Heart left ventricle (tissue), 13 donors: ENCODE data around the gene SUPT3H.

Experiments used
- POLR2A ChIP-seq, 2 donors: fragments of 450-650 bp; IDR thresholded peaks; one replicate each; pipeline ENCODE4 v1.6.1; 2017; ENCODE audit warnings: antibody characterized with exemption in 2 of 2, mild to moderate bottlenecking in 2 of 2, moderate library complexity in 2 of 2
- TF ChIP-seq, protein P1 (sequence below), 12 donors: fragments of 200-600 bp; sonication (generic) in 4 of 12; IDR thresholded peaks; one replicate each; pipeline versions ENCODE4 v1.5.0 to v1.8.0; 2018 to 2022; ENCODE audit warnings: antibody characterized with exemption in 12 of 12, mild to moderate bottlenecking in 5 of 12
- donor health status: ischemic (EF 13 %, LVEDD 7.1; RV severe dilation, severe dysfunction).
- donor health status: DM: no; HTN: yes; CAD: no.
- donor health status: DM: no; HTN: no; CAD: no.
- donor health status: ischemic (EF 25% LVEDD 6.9; RV normal size, moderate dysfunction).
- donor health status: ischemic (EF 25% LVEDD 5.7; RV mildly dilated, moderate dysfunction).
- donor health status: ischemic (EF 35%, LVEDD 5.7; RV mildly dilated, moderate dysfunction).
- donor health status: nonischemic (EF 11% LVEDD 7.7; RV severe dilation, severe dysfunction).
- donor health status: DM: yes; HTN: yes; CAD: no.
- donor health status: PGD.
- donor health status: ischemic (EF 29% LVEDD 5.4; RV normal size, mild dysfunction).
- donor health status: nonischemic (EF 23%, LVEDD 6.1; RV moderate dilation, normal function).

DNA sequence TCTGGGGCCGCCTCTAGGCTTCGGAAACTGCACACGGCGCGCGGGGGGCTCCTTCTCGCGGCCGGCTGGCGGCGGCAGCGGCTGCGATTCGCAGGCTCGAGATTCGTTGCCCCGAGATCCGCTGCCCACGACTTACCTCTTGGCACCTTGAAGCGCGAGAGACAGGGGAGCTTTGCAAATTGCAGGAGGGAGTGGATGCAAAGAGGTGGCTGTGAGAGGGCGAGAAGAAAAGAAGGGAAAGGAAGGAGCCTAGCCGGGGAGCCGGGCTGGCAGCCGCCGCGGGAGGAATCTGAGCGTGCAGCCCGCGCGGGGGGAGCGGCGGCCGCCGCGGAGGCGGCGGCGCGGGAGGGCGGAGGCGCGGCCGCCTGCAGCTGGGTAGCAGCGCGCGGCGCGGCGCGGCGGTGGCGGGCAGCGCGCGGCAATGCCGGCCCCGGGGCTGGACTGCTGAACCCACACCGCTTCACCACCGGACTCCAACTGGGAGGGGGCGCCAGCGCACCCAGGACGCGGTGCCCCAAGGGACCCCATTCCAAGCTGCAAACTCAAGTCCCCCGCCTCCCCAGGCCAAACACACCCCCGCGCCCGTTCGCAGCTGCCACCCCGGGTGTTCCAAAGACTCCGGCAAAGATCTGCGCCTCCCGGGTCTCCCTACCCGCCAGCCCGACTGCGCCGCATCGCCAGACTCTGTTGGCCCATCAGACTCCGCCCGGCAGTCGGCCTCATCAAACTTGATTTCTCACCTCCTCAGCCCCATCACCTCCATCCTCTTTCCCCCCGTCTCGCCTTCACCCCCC lies 44.2 kb upstream of the SUPT3H start:
- TF ChIP-seq, protein P1, sequence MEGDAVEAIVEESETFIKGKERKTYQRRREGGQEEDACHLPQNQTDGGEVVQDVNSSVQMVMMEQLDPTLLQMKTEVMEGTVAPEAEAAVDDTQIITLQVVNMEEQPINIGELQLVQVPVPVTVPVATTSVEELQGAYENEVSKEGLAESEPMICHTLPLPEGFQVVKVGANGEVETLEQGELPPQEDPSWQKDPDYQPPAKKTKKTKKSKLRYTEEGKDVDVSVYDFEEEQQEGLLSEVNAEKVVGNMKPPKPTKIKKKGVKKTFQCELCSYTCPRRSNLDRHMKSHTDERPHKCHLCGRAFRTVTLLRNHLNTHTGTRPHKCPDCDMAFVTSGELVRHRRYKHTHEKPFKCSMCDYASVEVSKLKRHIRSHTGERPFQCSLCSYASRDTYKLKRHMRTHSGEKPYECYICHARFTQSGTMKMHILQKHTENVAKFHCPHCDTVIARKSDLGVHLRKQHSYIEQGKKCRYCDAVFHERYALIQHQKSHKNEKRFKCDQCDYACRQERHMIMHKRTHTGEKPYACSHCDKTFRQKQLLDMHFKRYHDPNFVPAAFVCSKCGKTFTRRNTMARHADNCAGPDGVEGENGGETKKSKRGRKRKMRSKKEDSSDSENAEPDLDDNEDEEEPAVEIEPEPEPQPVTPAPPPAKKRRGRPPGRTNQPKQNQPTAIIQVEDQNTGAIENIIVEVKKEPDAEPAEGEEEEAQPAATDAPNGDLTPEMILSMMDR (IDR thresholded peaks at IDR 0.05): peak in 6 of 12 donors; percentile 4 to 42 (median 19)
- no peak for TF ChIP-seq POLR2A (IDR thresholded peaks at IDR 0.05)
